ENCODE results near the gene TOMM70.

DNA sequence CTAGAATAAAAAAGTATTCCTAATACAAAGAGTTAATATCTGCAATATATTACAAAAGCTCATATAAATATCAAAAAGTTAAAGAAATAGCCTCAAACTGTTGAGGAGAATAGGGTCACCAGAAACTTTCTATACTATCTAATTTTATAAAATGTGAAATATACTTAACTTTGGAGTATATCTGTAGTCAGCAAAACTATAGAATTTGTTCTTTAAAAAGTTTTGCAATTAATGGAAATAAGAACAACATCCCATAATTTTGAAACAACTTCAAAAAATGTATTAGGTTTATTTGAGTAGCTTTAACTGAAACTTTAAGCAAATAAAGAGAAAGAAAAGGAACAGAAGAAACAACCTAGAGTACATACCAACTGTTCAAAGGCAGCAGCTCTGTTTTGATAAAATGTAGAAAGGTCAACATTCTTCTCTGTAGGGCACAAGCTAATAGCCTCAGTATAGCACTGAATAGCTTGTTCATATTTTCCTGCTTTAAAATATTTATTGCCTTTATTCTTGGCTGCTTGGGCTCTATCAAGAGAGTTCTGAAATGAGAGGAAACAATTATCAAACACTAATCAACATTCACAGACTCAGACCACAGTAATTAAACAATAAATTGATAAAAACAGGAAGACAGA lies 14.3 kb downstream of the TOMM70 start:
- TF ChIP-seq, protein P1, sequence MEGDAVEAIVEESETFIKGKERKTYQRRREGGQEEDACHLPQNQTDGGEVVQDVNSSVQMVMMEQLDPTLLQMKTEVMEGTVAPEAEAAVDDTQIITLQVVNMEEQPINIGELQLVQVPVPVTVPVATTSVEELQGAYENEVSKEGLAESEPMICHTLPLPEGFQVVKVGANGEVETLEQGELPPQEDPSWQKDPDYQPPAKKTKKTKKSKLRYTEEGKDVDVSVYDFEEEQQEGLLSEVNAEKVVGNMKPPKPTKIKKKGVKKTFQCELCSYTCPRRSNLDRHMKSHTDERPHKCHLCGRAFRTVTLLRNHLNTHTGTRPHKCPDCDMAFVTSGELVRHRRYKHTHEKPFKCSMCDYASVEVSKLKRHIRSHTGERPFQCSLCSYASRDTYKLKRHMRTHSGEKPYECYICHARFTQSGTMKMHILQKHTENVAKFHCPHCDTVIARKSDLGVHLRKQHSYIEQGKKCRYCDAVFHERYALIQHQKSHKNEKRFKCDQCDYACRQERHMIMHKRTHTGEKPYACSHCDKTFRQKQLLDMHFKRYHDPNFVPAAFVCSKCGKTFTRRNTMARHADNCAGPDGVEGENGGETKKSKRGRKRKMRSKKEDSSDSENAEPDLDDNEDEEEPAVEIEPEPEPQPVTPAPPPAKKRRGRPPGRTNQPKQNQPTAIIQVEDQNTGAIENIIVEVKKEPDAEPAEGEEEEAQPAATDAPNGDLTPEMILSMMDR (IDR thresholded peaks at IDR 0.05), result no peak
- TF ChIP-seq POLR2AphosphoS5 (IDR thresholded peaks at IDR 0.05), result no peak
